Lower lobe of right lung (tissue), 2 donors: ENCODE measurements around the gene SLC7A14. TPM values are rescaled to one million over a fixed set of nuclear protein-coding genes. Genes with fewer than 3 reads are reported as not detected.

Experiments used
- ATAC-seq, 2 donors: fragments of 200-7000 bp; cut with Tn5 transposase; one replicate each; pipeline ENCODE4 v1.9.1; 2020 to 2022; ENCODE audit warnings: mild to moderate bottlenecking in 2 of 2, moderate library complexity in 2 of 2
- DNase-seq: peaks from one replicate; pipeline ENCODE4 v3.0.0-alpha.2; 2020
- H3K27ac ChIP-seq: fragments of 200-600 bp; one replicate; pipeline ENCODE4 v1.8.0; 2022
- H3K27me3 ChIP-seq: fragments of 200-600 bp; one replicate; pipeline ENCODE4 v1.8.0; 2022; ENCODE audit warnings: low read depth
- H3K36me3 ChIP-seq: fragments of 200-600 bp; one replicate; pipeline ENCODE4 v1.8.0; 2022; ENCODE audit warnings: mild to moderate bottlenecking
- H3K4me1 ChIP-seq: fragments of 200-600 bp; one replicate; pipeline ENCODE4 v1.8.0; 2022
- H3K4me3 ChIP-seq: fragments of 200-600 bp; one replicate; pipeline ENCODE4 v1.8.0; 2022; ENCODE audit warnings: mild to moderate bottlenecking
- H3K9me3 ChIP-seq: fragments of 200-600 bp; one replicate; pipeline ENCODE4 v1.8.0; 2022
- intact Hi-C: fragments of 100-400 bp; cut with DNase I; formaldehyde crosslinking; loops from one replicate; pipeline ENCODE4 v1.11.0; 2022
- total RNA-seq: library from RNA; stranded (reverse); fragmentation: NEBNext Ultra II Directional; extraction: Animal tissue kit (Norgen Biotek cat#: 25700); gene quantifications from one replicate; pipeline ENCODE4 v1.2.1, GENCODE V29; 2021
- TF ChIP-seq, protein P1 (sequence below): fragments of 200-600 bp; IDR thresholded peaks from one replicate; pipeline ENCODE4 v1.8.0; 2022; ENCODE audit warnings: antibody characterized with exemption, mild to moderate bottlenecking
- donor health status: DM: no; HTN: yes; CAD: no; lungs with severe emphysema.

The SLC7A14 gene
- total RNA-seq, 1 donor from 2014 or later, result 0.06 TPM

- Histone ChIP-seq H3K4me1 (no peaks in the 10 kb centered on the region), H3K27ac (no peak overlapping the region), H3K9me3 (no peaks in the 10 kb centered on the region), H3K36me3 (no peaks in the 10 kb centered on the region), H3K27me3 (no peaks in the 10 kb centered on the region), H3K4me3 (no peak overlapping the region)
- intact Hi-C loops, result no loop called here
- no peak for DNase-seq
- TF ChIP-seq, protein P1, sequence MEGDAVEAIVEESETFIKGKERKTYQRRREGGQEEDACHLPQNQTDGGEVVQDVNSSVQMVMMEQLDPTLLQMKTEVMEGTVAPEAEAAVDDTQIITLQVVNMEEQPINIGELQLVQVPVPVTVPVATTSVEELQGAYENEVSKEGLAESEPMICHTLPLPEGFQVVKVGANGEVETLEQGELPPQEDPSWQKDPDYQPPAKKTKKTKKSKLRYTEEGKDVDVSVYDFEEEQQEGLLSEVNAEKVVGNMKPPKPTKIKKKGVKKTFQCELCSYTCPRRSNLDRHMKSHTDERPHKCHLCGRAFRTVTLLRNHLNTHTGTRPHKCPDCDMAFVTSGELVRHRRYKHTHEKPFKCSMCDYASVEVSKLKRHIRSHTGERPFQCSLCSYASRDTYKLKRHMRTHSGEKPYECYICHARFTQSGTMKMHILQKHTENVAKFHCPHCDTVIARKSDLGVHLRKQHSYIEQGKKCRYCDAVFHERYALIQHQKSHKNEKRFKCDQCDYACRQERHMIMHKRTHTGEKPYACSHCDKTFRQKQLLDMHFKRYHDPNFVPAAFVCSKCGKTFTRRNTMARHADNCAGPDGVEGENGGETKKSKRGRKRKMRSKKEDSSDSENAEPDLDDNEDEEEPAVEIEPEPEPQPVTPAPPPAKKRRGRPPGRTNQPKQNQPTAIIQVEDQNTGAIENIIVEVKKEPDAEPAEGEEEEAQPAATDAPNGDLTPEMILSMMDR, result no peak
- ATAC-seq, result no peak
Measured at GRCh38 chr3:170482199-170482598, 103.7 kb downstream of the SLC7A14 start.

DNA sequence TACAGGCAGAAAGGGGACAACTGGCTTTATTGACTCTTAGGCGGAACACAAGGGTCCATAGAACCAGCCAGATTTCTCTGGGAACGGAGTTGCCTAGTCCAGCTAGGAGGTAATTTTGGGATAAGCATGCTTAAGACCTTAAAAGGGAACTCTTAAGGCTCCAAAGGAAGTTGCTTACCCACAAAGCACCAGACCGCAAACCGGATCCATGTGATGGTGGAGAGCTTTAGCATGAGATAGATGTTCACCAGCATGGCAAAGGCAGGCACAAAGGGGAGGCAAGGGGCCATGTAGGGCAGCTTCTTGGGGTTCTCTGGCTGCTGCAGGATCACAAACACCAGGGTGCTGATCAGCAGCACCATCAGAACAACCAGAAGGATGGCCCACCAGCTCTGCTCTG lies 105.8 kb downstream of the SLC7A14 start:
- no peak for DNase-seq
- no peak for ATAC-seq
- Histone ChIP-seq H3K27ac (no peak overlapping the region), H3K4me3 (no peak overlapping the region), H3K9me3 (no peaks in the 10 kb centered on the region), H3K4me1 (no peaks in the 10 kb centered on the region), H3K27me3 (no peaks in the 10 kb centered on the region), H3K36me3 (no peaks in the 10 kb centered on the region)
- intact Hi-C loops, result no loop called here
- TF ChIP-seq, protein P1, result no peak

DNA sequence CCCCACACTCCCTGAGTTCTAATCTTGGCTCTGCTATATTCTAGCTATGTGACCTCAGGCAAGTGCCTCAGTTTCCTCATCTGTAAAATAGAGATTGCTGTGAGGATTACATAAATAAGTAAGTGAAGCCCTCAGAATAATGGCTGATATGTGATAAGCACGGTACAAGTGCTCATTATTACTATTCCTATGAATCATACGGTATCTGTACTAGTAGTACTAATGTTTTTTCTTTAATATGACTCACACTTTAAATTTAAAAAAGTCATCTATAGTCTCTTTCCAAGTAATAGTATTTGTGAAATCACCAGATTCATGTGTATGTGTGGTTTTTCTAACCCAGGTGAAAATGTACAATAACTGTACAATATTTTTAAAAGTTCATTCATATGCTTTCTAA lies 108.5 kb downstream of the SLC7A14 start:
- Histone ChIP-seq H3K36me3 (no peaks in the 10 kb centered on the region), H3K27me3 (no peaks in the 10 kb centered on the region), H3K9me3 (no peaks in the 10 kb centered on the region), H3K4me3 (no peak overlapping the region), H3K27ac (no peak overlapping the region), H3K4me1 (no peaks in the 10 kb centered on the region)
- intact Hi-C loops, result no loop called here
- DNase-seq (no peak), ATAC-seq (no peak)
- TF ChIP-seq, protein P1, result no peak

DNA sequence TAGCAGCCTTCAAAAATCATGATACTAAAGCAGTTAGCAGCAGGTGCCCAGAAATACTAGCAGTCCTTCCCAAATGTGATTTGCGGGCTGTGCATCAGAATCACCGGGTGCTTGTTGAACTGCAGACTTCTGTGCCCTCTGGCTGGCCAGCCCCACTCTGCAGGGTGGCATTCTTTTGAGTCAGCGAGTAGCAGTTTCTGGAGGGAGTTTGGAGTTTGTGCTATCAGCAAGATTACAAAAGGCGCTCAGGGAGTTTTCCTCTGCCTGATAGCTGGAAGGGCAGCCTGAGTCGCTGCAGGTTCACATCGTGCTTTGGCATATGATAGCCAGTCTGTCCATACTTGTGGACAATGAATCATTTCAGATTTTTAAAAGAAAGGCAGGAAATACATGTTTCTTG lies 109.6 kb downstream of the SLC7A14 start:
- no peaks in the 10 kb centered on the region for H3K36me3 ChIP-seq
- no peak overlapping the region for H3K27ac ChIP-seq
- TF ChIP-seq, protein P1, result no peak
- no peak overlapping the region for H3K4me3 ChIP-seq
- ATAC-seq (no peak), DNase-seq (no peak)
- intact Hi-C loops, result no loop called here
- H3K9me3 ChIP-seq, result no peaks in the 10 kb centered on the region
- no peaks in the 10 kb centered on the region for H3K27me3 ChIP-seq
- no peaks in the 10 kb centered on the region for H3K4me1 ChIP-seq

GRCh38 chr3:170475092-170475685 lies 110.7 kb downstream of the SLC7A14 start:
- Histone ChIP-seq H3K4me1 (no peaks in the 10 kb centered on the region), H3K36me3 (no peaks in the 10 kb centered on the region), H3K4me3 (no peak overlapping the region), H3K27ac (no peak overlapping the region), H3K27me3 (no peaks in the 10 kb centered on the region), H3K9me3 (no peaks in the 10 kb centered on the region)
- no peak for DNase-seq
- intact Hi-C loops, result no loop called here
- ATAC-seq, result no peak
- TF ChIP-seq, protein P1, result no peak
